Measurements from ENCODE around the gene RPN2. TPM values are rescaled to one million over a fixed set of nuclear protein-coding genes. Genes with fewer than 3 reads are reported as not detected.

RPN2 gene
- total RNA-seq, 4 donors from 2014 or later: 74.4 to 161 (median 107) TPM

- intact Hi-C loops (cut with DNase I; ENCODE audit: low total_unique reads): no loop called here
- Histone ChIP-seq H3K4me1 (peaks cover 0 to 6% of the 10 kb centered on the region in 2 donors), H3K27me3 (no peaks in the 10 kb centered on the region), H3K36me3 (no peaks in the 10 kb centered on the region), H3K4me3 (no peak overlapping the region), H3K27ac (no peak overlapping the region), H3K9me3 (no peaks in the 10 kb centered on the region)
- DNase-seq: no peak
- TF ChIP-seq POLR2A (IDR thresholded peaks at IDR 0.05) (no peak), CTCF (IDR thresholded peaks at IDR 0.05) (no peak)
These were observed 14.1 kb downstream of the RPN2 start for GRCh38 chr20:37193226-37193625.

GRCh38 chr20:37193821-37194220 is 14.7 kb downstream of the RPN2 start:
- Histone ChIP-seq H3K4me3 (no peak overlapping the region), H3K4me1 (peaks cover 0 to 6% of the 10 kb centered on the region in 2 donors), H3K9me3 (no peaks in the 10 kb centered on the region), H3K36me3 (no peaks in the 10 kb centered on the region), H3K27ac (no peak overlapping the region), H3K27me3 (no peaks in the 10 kb centered on the region)
- DNase-seq: no peak
- TF ChIP-seq CTCF (IDR thresholded peaks at IDR 0.05): no peak
- no peak for TF ChIP-seq POLR2A (IDR thresholded peaks at IDR 0.05)
- intact Hi-C loops (cut with DNase I; ENCODE audit: low total_unique reads): no loop called here

GRCh38 chr20:37194621-37195417 is 15.7 kb downstream of the RPN2 start:
- Histone ChIP-seq H3K27ac (no peak overlapping the region), H3K9me3 (no peaks in the 10 kb centered on the region), H3K4me3 (no peak overlapping the region), H3K36me3 (no peaks in the 10 kb centered on the region), H3K4me1 (peaks cover 0 to 6% of the 10 kb centered on the region in 2 donors), H3K27me3 (no peaks in the 10 kb centered on the region)
- no peak for DNase-seq
- intact Hi-C loops (cut with DNase I; ENCODE audit: low total_unique reads): loop anchor here (5.0 kb wide), 1 partner anchor 337 kb away; no protein-coding TSS in a partner anchor
- no peak for TF ChIP-seq CTCF (IDR thresholded peaks at IDR 0.05)

GRCh38 chr20:37198932-37199660 is 20.0 kb downstream of the RPN2 start:
- H3K4me3 ChIP-seq: no peak overlapping the region
- no peaks in the 10 kb centered on the region for H3K9me3 ChIP-seq
- H3K36me3 ChIP-seq: no peaks in the 10 kb centered on the region
- H3K4me1 ChIP-seq: no peaks in the 10 kb centered on the region
- intact Hi-C loops (cut with DNase I; ENCODE audit: low total_unique reads): loop anchor here (5.0 kb wide), 1 partner anchor 333 kb away; no protein-coding TSS in a partner anchor
- H3K27me3 ChIP-seq: no peaks in the 10 kb centered on the region
- H3K27ac ChIP-seq: no peak overlapping the region
- TF ChIP-seq POLR2A (IDR thresholded peaks at IDR 0.05) (no peak), CTCF (IDR thresholded peaks at IDR 0.05) (no peak)
- no peak for DNase-seq

GRCh38 chr20:37200376-37200775 is 21.2 kb downstream of the RPN2 start:
- no peaks in the 10 kb centered on the region for H3K9me3 ChIP-seq
- H3K27ac ChIP-seq: no peak overlapping the region
- H3K4me3 ChIP-seq: no peak overlapping the region
- TF ChIP-seq CTCF (IDR thresholded peaks at IDR 0.05) (no peak), POLR2A (IDR thresholded peaks at IDR 0.05) (no peak)
- H3K36me3 ChIP-seq: no peaks in the 10 kb centered on the region
- intact Hi-C loops (cut with DNase I; ENCODE audit: low total_unique reads): no loop called here
- no peaks in the 10 kb centered on the region for H3K27me3 ChIP-seq
- no peaks in the 10 kb centered on the region for H3K4me1 ChIP-seq
- DNase-seq: no peak

Measured in uterus (tissue), 4 donors.